OCI-LY3 (cell line): Measurements from ENCODE around the gene DNHD1.

ENCODE experiments used
- H2AFZ ChIP-seq: fragments of 200-600, 300-600 bp; shearing (Covaris generic); 2 replicates; pipeline ENCODE4 v1.6.0; 2014; ENCODE audit warnings: antibody characterized with exemption, low read depth, low read length
- H3K27ac ChIP-seq: fragments of 200-600, 300-600 bp; sonication (generic); 2 replicates; pipeline ENCODE4 v1.5.1; 2014; ENCODE audit warnings: mild to moderate bottlenecking, low read length, moderate library complexity, mixed read lengths
- H3K27me3 ChIP-seq: fragments of 200-600, 300-600 bp; sonication (generic); 2 replicates; pipeline ENCODE4 v1.6.1; 2014; ENCODE audit warnings: low read depth, low read length, mixed read lengths
- H3K36me3 ChIP-seq: fragments of 200-600, 300-600 bp; sonication (generic); replicated peaks from 2 replicates; pipeline ENCODE3; 2014; ENCODE audit warnings: low read depth, low read length, mixed read lengths
- H3K4me1 ChIP-seq: fragments of 300-600, 200-600 bp; sonication (generic); 2 replicates; pipeline ENCODE4 v1.6.1; 2014; ENCODE audit warnings: low read length, mixed read lengths
- H3K4me2 ChIP-seq: fragments of 200-600, 300-600 bp; sonication (generic); 2 replicates; pipeline ENCODE4 v1.6.1; 2014; ENCODE audit warnings: low read length, mixed read lengths
- H3K4me3 ChIP-seq: fragments of 300-600, 200-600 bp; sonication (generic); 2 replicates; pipeline ENCODE4 v1.5.1; 2014; ENCODE audit warnings: antibody characterized with exemption, mild to moderate bottlenecking, low read length, moderate library complexity
- H3K79me2 ChIP-seq: fragments of 300-600, 200-600 bp; shearing (Covaris generic); 2 replicates; pipeline ENCODE4 v1.6.1; 2014; ENCODE audit warnings: mild to moderate bottlenecking, low read length, mixed read lengths
- H3K9ac ChIP-seq: fragments of 300-600, 200-600 bp; shearing (Covaris generic); 2 replicates; pipeline ENCODE4 v1.6.0; 2014; ENCODE audit warnings: mild to moderate bottlenecking, low read length, moderate library complexity
- H3K9me3 ChIP-seq: fragments of 200-600, 300-600 bp; shearing (Covaris generic); 2 replicates; pipeline ENCODE4 v1.6.1; 2014; ENCODE audit warnings: low read length, mixed read lengths; ENCODE audit not compliant: insufficient read depth
- H4K20me1 ChIP-seq: fragments of 200-600, 300-600 bp; sonication (generic); 2 replicates; pipeline ENCODE4 v1.6.1; 2016; ENCODE audit warnings: low read length, mixed read lengths; ENCODE audit not compliant: insufficient read depth
- EZH2phosphoT487 ChIP-seq: fragments of 200-600 bp; shearing (Covaris generic); IDR thresholded peaks from 2 replicates; pipeline ENCODE4 v1.6.1; 2018; ENCODE audit warnings: antibody characterized with exemption, mixed run types, low read depth
- TF ChIP-seq, protein P1 (sequence below): fragments of 200-600, 300-600 bp; sonication (generic); IDR thresholded peaks from 2 replicates; pipeline ENCODE4 v1.5.1; 2014; ENCODE audit warnings: antibody characterized with exemption, low read length, low read depth

Gene DNHD1

DNA sequence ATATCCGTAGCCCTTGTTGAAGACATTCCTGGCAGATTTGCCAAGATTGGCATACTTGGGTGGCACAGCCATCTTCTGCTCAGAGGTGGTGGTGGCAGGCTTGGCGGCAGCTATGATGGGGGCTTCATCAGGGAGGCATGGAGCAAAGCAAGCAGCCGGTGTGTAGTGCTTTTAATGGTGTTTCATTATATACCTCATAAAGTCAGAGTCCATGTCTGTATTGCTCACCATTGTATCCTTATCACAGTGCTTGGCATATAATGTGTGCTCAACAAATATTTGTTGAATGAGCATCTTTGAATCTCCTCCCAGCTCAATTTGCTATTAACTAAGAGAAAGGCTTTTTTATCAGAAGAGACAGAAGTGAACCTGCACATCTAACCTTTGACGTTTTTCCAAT, 7.8 kb upstream of the DNHD1 start:
- no peak overlapping the region for H3K27ac ChIP-seq
- H3K27me3 ChIP-seq = no peaks in the 10 kb centered on the region
- no peaks in the 10 kb centered on the region for H3K9me3 ChIP-seq
- H3K4me2 ChIP-seq = no peak overlapping the region
- no peak overlapping the region for H2AFZ ChIP-seq
- H4K20me1 ChIP-seq = no peaks in the 10 kb centered on the region
- no peak overlapping the region for H3K9ac ChIP-seq
- no peak overlapping the region for H3K4me3 ChIP-seq
- no peaks in the 10 kb centered on the region for H3K4me1 ChIP-seq
- TF ChIP-seq EZH2phosphoT487 = no peak
- TF ChIP-seq, protein P1, sequence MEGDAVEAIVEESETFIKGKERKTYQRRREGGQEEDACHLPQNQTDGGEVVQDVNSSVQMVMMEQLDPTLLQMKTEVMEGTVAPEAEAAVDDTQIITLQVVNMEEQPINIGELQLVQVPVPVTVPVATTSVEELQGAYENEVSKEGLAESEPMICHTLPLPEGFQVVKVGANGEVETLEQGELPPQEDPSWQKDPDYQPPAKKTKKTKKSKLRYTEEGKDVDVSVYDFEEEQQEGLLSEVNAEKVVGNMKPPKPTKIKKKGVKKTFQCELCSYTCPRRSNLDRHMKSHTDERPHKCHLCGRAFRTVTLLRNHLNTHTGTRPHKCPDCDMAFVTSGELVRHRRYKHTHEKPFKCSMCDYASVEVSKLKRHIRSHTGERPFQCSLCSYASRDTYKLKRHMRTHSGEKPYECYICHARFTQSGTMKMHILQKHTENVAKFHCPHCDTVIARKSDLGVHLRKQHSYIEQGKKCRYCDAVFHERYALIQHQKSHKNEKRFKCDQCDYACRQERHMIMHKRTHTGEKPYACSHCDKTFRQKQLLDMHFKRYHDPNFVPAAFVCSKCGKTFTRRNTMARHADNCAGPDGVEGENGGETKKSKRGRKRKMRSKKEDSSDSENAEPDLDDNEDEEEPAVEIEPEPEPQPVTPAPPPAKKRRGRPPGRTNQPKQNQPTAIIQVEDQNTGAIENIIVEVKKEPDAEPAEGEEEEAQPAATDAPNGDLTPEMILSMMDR = no peak
- peaks cover 62% of the 10 kb centered on the region for H3K36me3 ChIP-seq
- H3K79me2 ChIP-seq = 0 out of 2 replicates have a peak, but pooled peaks cover 2% of the 10 kb centered on the region

DNA sequence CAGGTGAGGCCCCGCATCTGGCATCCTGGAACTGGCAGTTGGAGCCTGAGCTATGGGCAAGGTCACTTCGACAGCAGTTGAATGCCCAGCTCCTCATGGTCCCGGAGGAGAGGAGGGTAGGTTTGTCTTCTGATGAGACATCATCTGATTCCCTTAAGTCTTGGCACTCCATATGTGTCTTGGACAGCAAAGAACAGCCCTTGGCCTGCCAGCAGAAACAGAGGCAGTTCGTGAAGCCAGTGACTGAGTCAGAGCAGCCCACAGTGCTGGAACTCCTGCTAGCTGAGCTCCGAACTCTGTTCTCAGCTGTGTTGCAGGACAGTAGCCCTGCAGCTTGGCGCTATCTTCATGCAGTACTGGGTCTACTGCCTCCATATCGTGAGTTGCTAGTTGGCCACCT, 1.0 kb downstream of the DNHD1 start:
- Histone ChIP-seq H3K27me3 (no peaks in the 10 kb centered on the region), H3K36me3 (peaks cover 15% of the 10 kb centered on the region), H4K20me1 (no peaks in the 10 kb centered on the region), H3K9me3 (no peaks in the 10 kb centered on the region), H3K79me2 (no peaks in the 10 kb centered on the region), H3K9ac (no peak overlapping the region), H3K4me3 (no peak overlapping the region), H3K4me1 (no peaks in the 10 kb centered on the region), H3K4me2 (no peak overlapping the region), H3K27ac (no peak overlapping the region), H2AFZ (no peak overlapping the region)
- TF ChIP-seq, protein P1 = no peak
- TF ChIP-seq EZH2phosphoT487 = no peak

DNA sequence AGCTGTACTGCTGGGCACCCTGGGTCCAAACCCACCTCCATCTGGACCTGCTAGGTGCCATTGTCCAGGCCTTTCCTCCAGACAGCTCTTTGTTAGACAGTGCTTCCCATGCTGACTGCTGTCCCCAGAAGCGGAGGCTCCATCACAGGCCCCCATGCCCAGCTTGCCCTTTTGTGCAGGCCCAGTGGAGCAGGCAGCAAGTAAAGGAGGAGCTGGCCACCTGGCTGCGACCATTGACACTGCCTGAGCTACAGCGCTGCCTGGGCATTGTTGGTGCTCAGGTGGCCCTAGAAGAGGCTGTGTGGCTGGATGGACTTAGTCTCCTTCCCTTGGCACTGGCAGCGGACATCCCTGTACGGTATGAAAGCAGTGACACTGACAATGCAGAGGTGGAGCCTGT, 1.5 kb downstream of the DNHD1 start:
- Histone ChIP-seq H3K27ac (no peak overlapping the region), H2AFZ (no peak overlapping the region), H3K27me3 (no peaks in the 10 kb centered on the region), H4K20me1 (no peaks in the 10 kb centered on the region), H3K36me3 (peaks cover 15% of the 10 kb centered on the region), H3K9ac (no peak overlapping the region), H3K4me3 (no peak overlapping the region), H3K79me2 (no peaks in the 10 kb centered on the region), H3K4me2 (no peak overlapping the region), H3K9me3 (no peaks in the 10 kb centered on the region), H3K4me1 (no peaks in the 10 kb centered on the region)
- TF ChIP-seq, protein P1 = no peak
- no peak for TF ChIP-seq EZH2phosphoT487

DNA sequence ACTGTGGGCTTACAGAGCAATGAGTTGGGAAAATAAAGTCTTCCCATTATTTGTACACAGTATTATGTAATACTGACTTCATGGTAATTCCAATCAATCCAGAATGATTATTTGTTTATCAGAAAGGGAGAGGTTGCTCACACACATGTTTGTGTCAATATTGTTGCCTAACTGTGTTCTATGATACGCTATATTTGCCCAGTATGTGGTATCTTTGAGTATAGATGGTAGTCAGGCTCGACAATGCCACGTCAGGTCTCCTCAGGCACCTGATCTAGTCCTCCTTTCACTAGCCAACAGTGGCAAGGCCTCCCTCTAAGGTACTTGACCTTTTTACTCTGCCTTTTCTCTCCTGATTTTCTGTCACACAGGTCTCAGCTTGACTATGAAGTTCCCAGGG, 5.3 kb downstream of the DNHD1 start:
- TF ChIP-seq, protein P1 = no peak
- no peak for TF ChIP-seq EZH2phosphoT487
- Histone ChIP-seq H3K27ac (no peak overlapping the region), H3K27me3 (no peaks in the 10 kb centered on the region), H3K4me2 (no peak overlapping the region), H3K79me2 (no peaks in the 10 kb centered on the region), H3K4me1 (no peaks in the 10 kb centered on the region), H4K20me1 (no peaks in the 10 kb centered on the region), H3K4me3 (no peak overlapping the region), H3K9me3 (no peaks in the 10 kb centered on the region), H3K36me3 (peaks cover 15% of the 10 kb centered on the region), H3K9ac (no peak overlapping the region), H2AFZ (no peak overlapping the region)
